BLaER1 (cell line): Measurements from ENCODE around the gene SATB1.

Source experiments
- H3K27ac ChIP-seq: shearing (Covaris generic); formaldehyde crosslinking; 2 replicates; pipeline ENCODE4 v1.8.1; 2022
- H3K27me3 ChIP-seq: shearing (Covaris generic); formaldehyde crosslinking; 2 replicates; pipeline ENCODE4 v1.8.1; 2022
- H3K36me3 ChIP-seq: shearing (Covaris generic); formaldehyde crosslinking; 2 replicates; pipeline ENCODE4 v1.8.1; 2022
- H3K4me1 ChIP-seq: shearing (Covaris generic); formaldehyde crosslinking; 2 replicates; pipeline ENCODE4 v1.8.1; 2022
- H3K4me2 ChIP-seq: shearing (Covaris generic); formaldehyde crosslinking; 2 replicates; pipeline ENCODE4 v1.8.1; 2022
- H3K4me3 ChIP-seq: shearing (Covaris generic); formaldehyde crosslinking; 2 replicates; pipeline ENCODE4 v1.8.1; 2022
- H3K9ac ChIP-seq: shearing (Covaris generic); formaldehyde crosslinking; 2 replicates; pipeline ENCODE4 v1.8.1; 2022
- H3K9me3 ChIP-seq: shearing (Covaris generic); formaldehyde crosslinking; 2 replicates; pipeline ENCODE4 v1.8.1; 2022
- H4K20me1 ChIP-seq: shearing (Covaris generic); formaldehyde crosslinking; 2 replicates; pipeline ENCODE4 v1.8.1; 2022
- Cebpa-rat ChIP-seq: shearing (Covaris generic); IDR thresholded peaks from 2 replicates; pipeline ENCODE4 v1.8.1; 2022

SATB1 gene

DNA sequence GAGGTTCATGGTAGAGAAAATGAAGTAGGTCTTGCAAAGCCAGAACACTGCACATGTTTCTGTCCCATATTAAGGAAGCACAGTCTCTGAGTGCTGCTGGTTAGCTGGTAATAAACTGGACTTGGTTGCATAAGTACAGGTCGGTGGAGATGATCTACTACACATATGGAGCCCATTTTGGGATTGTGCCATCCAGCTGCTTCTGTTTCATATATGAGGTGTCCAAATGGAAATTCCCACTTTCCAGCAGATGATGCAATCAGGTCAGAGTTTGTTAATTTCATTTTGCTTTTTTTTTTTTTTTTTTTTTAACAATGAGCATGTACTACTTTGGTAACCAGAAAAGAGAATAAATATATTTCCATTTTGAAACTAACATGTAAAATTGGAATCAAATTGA, 122.6 kb downstream of the SATB1 start:
- peak; percentile 13; the same call in 1 of the 2 replicates for TF ChIP-seq Cebpa-rat
- H3K27me3 ChIP-seq, result no peaks in the 10 kb centered on the region
- peaks cover 3% of the 10 kb centered on the region for H3K9me3 ChIP-seq
- no peak overlapping the region for H3K27ac ChIP-seq
- no peak overlapping the region for H3K4me2 ChIP-seq
- no peaks in the 10 kb centered on the region for H4K20me1 ChIP-seq
- H3K36me3 ChIP-seq, result no peaks in the 10 kb centered on the region
- H3K4me1 ChIP-seq, result peaks cover 8% of the 10 kb centered on the region
- no peak overlapping the region for H3K4me3 ChIP-seq
- no peak overlapping the region for H3K9ac ChIP-seq

DNA sequence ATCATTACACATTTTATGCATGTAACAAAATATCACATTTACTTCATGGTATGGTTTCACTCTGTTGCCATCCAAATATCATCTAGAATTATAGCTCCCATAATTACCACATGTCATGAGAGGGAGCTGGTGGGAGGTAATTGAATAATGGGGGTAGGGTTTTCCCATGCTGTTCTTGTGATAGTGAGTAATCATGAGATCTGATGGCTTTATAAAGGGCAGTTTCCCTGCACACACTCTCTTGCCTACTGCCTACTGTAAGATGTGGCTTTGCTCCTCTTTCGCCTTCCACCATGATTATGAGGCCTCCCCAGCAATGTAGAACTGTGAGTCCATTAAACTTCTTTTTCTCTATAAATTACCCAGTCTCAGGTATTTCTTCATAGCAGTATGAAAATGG, 123.4 kb downstream of the SATB1 start:
- H3K36me3 ChIP-seq, result no peaks in the 10 kb centered on the region
- peaks cover 11% of the 10 kb centered on the region for H3K9me3 ChIP-seq
- H3K4me3 ChIP-seq, result no peak overlapping the region
- peaks cover 8% of the 10 kb centered on the region for H3K4me1 ChIP-seq
- H3K4me2 ChIP-seq, result no peak overlapping the region
- H3K9ac ChIP-seq, result no peak overlapping the region
- H4K20me1 ChIP-seq, result no peaks in the 10 kb centered on the region
- no peak for TF ChIP-seq Cebpa-rat
- H3K27me3 ChIP-seq, result no peaks in the 10 kb centered on the region
- H3K27ac ChIP-seq, result no peak overlapping the region

DNA sequence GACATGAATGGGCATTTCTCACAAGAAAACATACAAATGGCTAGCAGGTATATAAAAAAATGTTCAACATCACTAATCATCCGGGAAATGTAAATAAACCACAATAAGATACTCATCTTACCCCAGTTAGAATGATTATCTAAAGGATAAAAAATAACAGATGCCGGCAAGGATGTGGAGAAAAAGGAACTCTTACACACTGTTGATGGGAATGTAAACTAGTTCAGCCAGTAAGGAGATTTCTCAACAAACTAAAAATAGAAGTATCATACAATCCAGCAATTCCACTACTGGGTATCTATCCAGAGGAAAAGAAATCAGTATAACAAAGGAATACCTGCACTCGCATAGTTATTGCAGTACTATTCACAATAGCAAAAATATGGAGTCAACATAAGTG, 124.2 kb downstream of the SATB1 start:
- Histone ChIP-seq H3K4me2 (no peak overlapping the region), H3K9me3 (peaks cover 19% of the 10 kb centered on the region), H3K4me1 (peaks cover 8% of the 10 kb centered on the region), H3K36me3 (no peaks in the 10 kb centered on the region), H3K4me3 (no peak overlapping the region), H3K27me3 (no peaks in the 10 kb centered on the region), H3K27ac (no peak overlapping the region), H3K9ac (no peak overlapping the region), H4K20me1 (no peaks in the 10 kb centered on the region)
- TF ChIP-seq Cebpa-rat, result no peak

DNA sequence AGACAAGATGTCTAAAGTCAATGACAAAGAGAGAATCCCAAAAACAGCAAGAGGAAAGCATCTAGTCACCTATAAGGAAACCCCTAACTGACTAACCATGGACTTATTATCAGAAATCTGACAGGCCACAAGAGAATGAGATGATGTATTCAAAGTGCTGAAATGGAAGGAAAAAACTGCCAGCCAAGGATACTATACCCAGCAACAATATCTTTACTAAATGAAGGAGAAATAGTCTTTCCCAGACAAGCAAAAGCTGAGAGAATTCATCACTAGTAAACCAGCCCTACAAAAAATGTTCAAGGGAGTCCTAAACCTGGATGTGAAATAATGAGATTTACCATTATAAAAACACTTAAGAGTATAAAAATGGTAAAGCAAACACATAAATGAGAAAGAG, 128.0 kb downstream of the SATB1 start:
- Histone ChIP-seq H4K20me1 (no peaks in the 10 kb centered on the region), H3K27me3 (no peaks in the 10 kb centered on the region), H3K9me3 (peaks cover 32% of the 10 kb centered on the region), H3K27ac (no peak overlapping the region), H3K4me2 (no peak overlapping the region), H3K9ac (no peak overlapping the region), H3K4me1 (no peaks in the 10 kb centered on the region), H3K4me3 (no peak overlapping the region), H3K36me3 (0 out of 2 replicates have a peak, but pooled peaks cover 6% of the 10 kb centered on the region)
- TF ChIP-seq Cebpa-rat, result no peak
